Mucosa of descending colon (tissue), 3 donors: Measurements from ENCODE around the gene COL7A1. TPM values are rescaled to one million over a fixed set of nuclear protein-coding genes. Genes with fewer than 3 reads are reported as not detected.

Experiments
- ATAC-seq: fragments of 200-7000 bp; cut with Tn5 transposase; one replicate; pipeline ENCODE4 v1.9.1; 2020; ENCODE audit warnings: mild to moderate bottlenecking, moderate library complexity
- DNase-seq, 3 donors: peaks; one replicate each; pipeline ENCODE4 v3.0.0-alpha.2; 2020
- H3K36me3 ChIP-seq: fragments of 200-600 bp; one replicate; pipeline ENCODE4 v1.8.0; 2021; ENCODE audit warnings: low read depth, mild to moderate bottlenecking
- H3K4me1 ChIP-seq: fragments of 200-600 bp; one replicate; pipeline ENCODE4 v1.8.0; 2021; ENCODE audit warnings: low read depth, mild to moderate bottlenecking
- H3K4me3 ChIP-seq: fragments of 200-600 bp; one replicate; pipeline ENCODE4 v1.8.0; 2021; ENCODE audit warnings: mild to moderate bottlenecking
- H3K9me3 ChIP-seq: fragments of 200-600 bp; one replicate; pipeline ENCODE4 v1.8.0; 2021; ENCODE audit warnings: mild to moderate bottlenecking
- intact Hi-C, 2 donors: fragments of 100-400 bp; cut with DNase I in 1 of 2; cut with micrococcal nuclease in 1 of 2; formaldehyde crosslinking; loops; one replicate each; pipeline versions ENCODE4 v1.11.0 to v1.11.1; 2022; cut with DNase I, micrococcal nuclease
- total RNA-seq, 3 donors: library from RNA; stranded (reverse); fragmentation: NEBNext Ultra II Directional in 2 of 3; extraction: Animal tissue kit (Norgen Biotek cat#: 25700) in 2 of 3; gene quantifications; one replicate each; pipeline versions ENCODE4 v1.2.1 to v1.2.4, GENCODE V29; 2021 to 2023
- TF ChIP-seq, protein P1 (sequence below): fragments of 200-600 bp; IDR thresholded peaks from one replicate; pipeline ENCODE4 v1.8.0; 2022; ENCODE audit warnings: antibody characterized with exemption, mild to moderate bottlenecking
- donor health status: DM: no; HTN: no; CAD: no; lungs with moderate emphysema.
- donor health status: DM: no; HTN: no; CAD: no.
- donor health status: DM: no; HTN: yes; CAD: no.

The COL7A1 gene
- total RNA-seq, 3 donors from 2014 or later, result 2.8 to 6.8 (median 3.9) TPM

DNA sequence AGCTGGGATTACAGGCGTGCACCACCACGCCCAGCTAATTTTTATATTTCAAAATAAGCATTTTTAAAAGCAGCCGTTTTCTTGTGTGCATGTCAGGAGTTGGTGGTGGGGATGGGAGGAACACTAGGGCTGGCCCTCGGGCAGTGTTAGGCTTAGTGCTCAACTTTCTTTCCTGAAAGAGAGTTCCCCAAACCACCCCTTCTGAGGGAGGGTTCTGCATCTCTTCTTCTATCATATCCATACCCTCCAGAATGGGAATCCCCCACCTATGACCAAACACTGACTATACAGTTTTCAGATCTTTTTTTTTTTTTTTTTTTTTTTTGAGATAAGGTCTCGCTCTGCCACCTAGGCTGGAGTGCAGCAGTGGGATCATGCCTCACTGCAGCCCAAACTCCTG, 51.0 kb downstream of the COL7A1 start:
- TF ChIP-seq, protein P1, sequence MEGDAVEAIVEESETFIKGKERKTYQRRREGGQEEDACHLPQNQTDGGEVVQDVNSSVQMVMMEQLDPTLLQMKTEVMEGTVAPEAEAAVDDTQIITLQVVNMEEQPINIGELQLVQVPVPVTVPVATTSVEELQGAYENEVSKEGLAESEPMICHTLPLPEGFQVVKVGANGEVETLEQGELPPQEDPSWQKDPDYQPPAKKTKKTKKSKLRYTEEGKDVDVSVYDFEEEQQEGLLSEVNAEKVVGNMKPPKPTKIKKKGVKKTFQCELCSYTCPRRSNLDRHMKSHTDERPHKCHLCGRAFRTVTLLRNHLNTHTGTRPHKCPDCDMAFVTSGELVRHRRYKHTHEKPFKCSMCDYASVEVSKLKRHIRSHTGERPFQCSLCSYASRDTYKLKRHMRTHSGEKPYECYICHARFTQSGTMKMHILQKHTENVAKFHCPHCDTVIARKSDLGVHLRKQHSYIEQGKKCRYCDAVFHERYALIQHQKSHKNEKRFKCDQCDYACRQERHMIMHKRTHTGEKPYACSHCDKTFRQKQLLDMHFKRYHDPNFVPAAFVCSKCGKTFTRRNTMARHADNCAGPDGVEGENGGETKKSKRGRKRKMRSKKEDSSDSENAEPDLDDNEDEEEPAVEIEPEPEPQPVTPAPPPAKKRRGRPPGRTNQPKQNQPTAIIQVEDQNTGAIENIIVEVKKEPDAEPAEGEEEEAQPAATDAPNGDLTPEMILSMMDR, result no peak
- H3K9me3 ChIP-seq, result no peaks in the 10 kb centered on the region
- ATAC-seq, result no peak
- no peaks in the 10 kb centered on the region for H3K36me3 ChIP-seq
- no peak for DNase-seq
- no peak overlapping the region for H3K4me3 ChIP-seq
- intact Hi-C loops, result no loop called here
- H3K4me1 ChIP-seq, result no peaks in the 10 kb centered on the region

DNA sequence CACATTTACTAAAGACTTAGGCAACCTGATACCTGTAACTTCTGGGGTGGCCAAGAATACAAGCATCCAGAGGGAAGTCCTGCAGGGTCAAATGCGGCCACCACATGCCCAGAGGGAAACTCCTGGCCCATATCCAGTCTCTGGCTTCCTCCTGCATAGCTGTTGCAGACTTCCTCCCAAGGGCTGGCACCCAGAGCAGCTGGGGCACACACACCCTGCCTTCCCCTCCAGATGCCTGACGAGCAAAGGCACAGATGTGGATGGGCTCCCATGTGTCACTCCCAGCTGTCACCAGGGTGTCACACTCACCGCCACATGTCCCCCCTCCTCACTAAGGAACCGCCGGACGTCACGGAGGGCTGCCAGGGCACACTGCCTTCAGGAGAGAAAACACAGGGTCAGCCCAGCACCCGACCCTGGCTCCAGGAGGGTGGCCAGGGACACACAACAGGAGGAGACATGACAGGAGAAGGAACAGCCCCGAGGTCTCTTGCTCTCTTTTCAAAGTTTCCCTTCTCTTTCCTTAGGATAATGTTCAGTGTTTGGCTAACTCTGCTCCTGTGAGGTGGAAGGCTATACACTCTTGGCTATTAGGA, 51.8 kb downstream of the COL7A1 start:
- H3K9me3 ChIP-seq, result no peaks in the 10 kb centered on the region
- no peaks in the 10 kb centered on the region for H3K36me3 ChIP-seq
- TF ChIP-seq, protein P1, result no peak
- no peak for ATAC-seq
- intact Hi-C loops, result no loop called here
- H3K4me3 ChIP-seq, result no peak overlapping the region
- no peaks in the 10 kb centered on the region for H3K4me1 ChIP-seq
- no peak for DNase-seq

DNA sequence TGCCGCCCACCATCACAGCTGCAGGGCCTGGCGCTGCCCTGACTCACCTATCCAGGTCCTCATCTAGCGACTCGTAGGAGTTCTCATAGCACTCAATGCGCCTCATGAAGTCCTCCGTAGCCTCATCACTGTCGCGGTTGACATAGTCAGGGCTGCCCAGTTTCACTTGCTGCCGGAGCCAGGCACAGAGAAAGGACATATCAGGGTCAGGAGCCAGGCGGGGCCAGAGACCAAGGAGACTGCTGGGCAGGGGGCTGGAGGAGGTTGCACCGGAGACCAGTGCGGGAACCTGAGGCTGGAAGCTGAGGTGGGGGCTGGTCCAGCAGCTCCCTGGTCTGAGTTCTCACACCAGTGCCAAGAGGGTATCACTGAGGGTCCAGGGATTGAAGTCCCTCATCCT, 56.7 kb downstream of the COL7A1 start:
- intact Hi-C loops, result no loop called here
- TF ChIP-seq, protein P1, result no peak
- no peak for DNase-seq

DNA sequence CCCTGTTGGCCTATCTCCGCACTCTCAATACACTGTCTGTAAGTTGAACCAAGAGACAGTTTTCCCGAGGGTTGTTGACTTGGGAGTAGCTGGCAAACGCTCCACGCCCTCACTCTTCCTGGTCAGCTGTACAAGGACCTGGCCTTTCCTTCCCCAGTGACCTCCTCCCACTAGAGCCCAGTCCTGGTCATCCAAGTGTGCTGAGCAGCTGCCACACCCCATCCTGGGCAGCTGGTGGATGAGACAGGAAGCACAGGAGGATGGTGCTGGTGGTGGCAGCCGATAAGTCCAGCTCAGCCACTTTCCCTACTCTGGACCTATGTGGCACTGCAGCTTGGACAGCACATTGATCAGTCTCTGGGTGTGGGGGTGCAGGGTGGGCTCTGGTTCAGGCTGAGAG, 58.3 kb downstream of the COL7A1 start:
- Histone ChIP-seq H3K9me3 (no peaks in the 10 kb centered on the region), H3K4me1 (no peaks in the 10 kb centered on the region), H3K4me3 (no peak overlapping the region), H3K36me3 (no peaks in the 10 kb centered on the region)
- TF ChIP-seq, protein P1, result no peak
- intact Hi-C loops, result no loop called here
- ATAC-seq (peak; percentile 90), DNase-seq (no peak)

More for the DNA sequence above, 56.7 kb downstream of the COL7A1 start:
- Histone ChIP-seq H3K36me3 (no peaks in the 10 kb centered on the region), H3K4me3 (no peak overlapping the region), H3K9me3 (no peaks in the 10 kb centered on the region), H3K4me1 (no peaks in the 10 kb centered on the region)
- ATAC-seq, result no peak

DNA sequence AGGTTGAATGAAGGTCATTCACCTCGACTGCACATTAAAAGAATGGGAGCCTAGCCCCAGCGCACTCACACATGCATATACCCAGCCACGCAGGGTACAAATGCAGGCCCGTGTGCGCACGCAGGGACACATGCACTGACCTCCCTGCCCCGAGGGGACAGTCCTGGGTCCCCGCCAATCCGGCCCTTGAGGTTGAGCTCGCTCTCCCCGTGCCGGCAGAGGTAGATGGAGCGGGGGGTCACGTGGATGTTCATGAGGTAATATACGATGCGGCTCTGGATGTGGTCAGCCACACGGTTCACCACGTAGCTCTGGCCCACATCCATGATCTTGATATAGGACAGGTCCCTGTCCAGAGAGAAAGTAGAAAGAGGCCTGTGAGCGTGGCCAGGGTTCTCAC, 59.0 kb downstream of the COL7A1 start:
- DNase-seq, result no peak
- H3K4me3 ChIP-seq, result no peak overlapping the region
- no peaks in the 10 kb centered on the region for H3K9me3 ChIP-seq
- intact Hi-C loops, result no loop called here
- no peaks in the 10 kb centered on the region for H3K36me3 ChIP-seq
- H3K4me1 ChIP-seq, result no peaks in the 10 kb centered on the region
- TF ChIP-seq, protein P1, result no peak
- ATAC-seq, result no peak

DNA sequence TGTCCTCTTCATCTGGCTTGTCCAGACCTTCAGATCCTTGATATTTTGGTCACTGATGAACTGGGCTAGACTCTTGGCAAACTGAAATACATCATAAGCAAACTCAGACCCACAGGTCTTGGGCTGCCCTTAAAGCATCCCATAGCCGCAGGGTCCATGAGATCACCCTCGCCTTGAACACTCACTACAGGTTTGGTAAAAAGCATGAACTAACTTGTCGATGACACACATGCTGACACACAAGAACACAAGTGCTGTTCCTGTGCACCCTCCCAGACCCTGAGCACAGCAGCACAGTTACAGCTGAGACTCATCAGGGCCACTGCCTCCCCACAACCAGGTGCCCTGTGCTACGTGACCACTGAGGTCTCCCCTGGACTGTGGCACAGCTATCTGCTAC, 59.6 kb downstream of the COL7A1 start:
- Histone ChIP-seq H3K9me3 (no peaks in the 10 kb centered on the region), H3K36me3 (no peaks in the 10 kb centered on the region), H3K4me3 (no peak overlapping the region), H3K4me1 (no peaks in the 10 kb centered on the region)
- intact Hi-C loops, result no loop called here
- DNase-seq (no peak), ATAC-seq (no peak)
- TF ChIP-seq, protein P1, result no peak
